Measurements from ENCODE around the gene HNRNPDL.

DNA sequence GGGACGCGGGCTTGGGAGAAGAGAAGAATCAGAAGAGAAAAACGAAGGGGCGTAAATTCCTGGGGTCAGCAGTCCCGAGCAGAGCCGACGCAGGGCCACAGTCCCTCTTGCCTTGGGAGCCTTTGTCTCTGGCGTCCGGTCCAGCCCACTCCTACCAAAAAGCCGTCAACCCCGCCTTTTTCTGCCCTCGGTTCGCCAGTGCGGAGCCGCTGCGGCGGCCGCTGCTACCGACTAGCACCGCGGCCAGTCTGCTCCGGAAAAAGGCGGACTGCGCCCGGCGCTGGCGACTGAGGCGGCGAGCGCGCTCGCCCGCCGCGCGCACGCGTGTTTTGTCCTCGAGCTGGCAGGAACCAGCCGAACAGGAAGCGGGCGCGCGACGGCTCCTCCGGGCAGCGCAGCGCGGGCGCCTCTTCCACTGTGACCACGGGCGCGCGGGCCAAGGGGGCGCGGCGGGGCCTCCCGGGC, 502 bp downstream of the HNRNPDL start:
- TF ChIP-seq CTCF (IDR thresholded peaks at IDR 0.05; ENCODE audit: poor library complexity, severe bottlenecking) (no peak), POLR2AphosphoS5 (IDR thresholded peaks at IDR 0.05) (no peak), RAD21 (conservative IDR thresholded peaks at IDR 0.05) (no peak), SMC3 (conservative IDR thresholded peaks at IDR 0.05; ENCODE audit: poor library complexity) (no peak)

Data from neural cell (in vitro differentiated cells).